ENCODE measurements around the gene ADCY5.

DNA sequence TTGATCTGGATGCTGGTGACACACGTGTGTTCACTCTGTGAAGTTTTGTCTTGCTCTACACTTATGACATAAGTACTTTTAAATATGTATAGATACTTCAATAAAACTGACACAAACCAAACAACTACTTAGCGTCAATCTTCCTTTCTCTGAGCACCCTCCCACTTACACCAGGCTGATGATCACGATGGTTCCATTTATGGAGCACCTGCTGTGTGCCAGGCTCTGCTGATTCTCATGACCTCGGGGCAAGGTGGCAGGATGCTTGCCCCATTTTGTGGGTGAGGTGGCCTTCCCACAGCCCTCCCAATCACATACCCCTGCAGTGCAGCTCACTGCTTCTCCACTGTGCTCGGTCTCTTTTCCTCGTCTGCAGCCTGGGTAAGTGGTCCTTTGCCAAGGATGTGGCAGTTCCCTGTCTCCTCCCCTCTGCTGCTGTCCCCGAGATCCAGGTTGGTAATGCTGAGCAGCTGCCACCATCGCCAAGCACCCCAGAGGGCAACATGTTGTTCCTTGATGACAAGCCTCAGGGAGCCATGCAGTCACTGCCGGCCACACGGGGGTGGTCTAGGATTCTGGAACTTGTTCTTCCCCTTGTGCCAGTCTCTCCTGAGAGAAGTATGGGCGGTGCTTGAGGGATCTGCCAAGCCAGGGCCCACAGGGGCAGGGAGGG is 20.6 kb upstream of the ADCY5 start:
- no peak for TF ChIP-seq JUNB (IDR thresholded peaks at IDR 0.05)
- TF ChIP-seq, protein P1, sequence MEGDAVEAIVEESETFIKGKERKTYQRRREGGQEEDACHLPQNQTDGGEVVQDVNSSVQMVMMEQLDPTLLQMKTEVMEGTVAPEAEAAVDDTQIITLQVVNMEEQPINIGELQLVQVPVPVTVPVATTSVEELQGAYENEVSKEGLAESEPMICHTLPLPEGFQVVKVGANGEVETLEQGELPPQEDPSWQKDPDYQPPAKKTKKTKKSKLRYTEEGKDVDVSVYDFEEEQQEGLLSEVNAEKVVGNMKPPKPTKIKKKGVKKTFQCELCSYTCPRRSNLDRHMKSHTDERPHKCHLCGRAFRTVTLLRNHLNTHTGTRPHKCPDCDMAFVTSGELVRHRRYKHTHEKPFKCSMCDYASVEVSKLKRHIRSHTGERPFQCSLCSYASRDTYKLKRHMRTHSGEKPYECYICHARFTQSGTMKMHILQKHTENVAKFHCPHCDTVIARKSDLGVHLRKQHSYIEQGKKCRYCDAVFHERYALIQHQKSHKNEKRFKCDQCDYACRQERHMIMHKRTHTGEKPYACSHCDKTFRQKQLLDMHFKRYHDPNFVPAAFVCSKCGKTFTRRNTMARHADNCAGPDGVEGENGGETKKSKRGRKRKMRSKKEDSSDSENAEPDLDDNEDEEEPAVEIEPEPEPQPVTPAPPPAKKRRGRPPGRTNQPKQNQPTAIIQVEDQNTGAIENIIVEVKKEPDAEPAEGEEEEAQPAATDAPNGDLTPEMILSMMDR (IDR thresholded peaks at IDR 0.05), result no peak
- TF ChIP-seq ESRRA (IDR thresholded peaks at IDR 0.05; ENCODE audit: borderline replicate concordance, low read length), result no peak
- TF ChIP-seq RAD21 (conservative IDR thresholded peaks at IDR 0.05 in 1 of 2, IDR thresholded peaks at IDR 0.05 in 1 of 2), result no peak
- no peak for TF ChIP-seq EP300 (IDR thresholded peaks at IDR 0.05)
- TF ChIP-seq, protein P2, sequence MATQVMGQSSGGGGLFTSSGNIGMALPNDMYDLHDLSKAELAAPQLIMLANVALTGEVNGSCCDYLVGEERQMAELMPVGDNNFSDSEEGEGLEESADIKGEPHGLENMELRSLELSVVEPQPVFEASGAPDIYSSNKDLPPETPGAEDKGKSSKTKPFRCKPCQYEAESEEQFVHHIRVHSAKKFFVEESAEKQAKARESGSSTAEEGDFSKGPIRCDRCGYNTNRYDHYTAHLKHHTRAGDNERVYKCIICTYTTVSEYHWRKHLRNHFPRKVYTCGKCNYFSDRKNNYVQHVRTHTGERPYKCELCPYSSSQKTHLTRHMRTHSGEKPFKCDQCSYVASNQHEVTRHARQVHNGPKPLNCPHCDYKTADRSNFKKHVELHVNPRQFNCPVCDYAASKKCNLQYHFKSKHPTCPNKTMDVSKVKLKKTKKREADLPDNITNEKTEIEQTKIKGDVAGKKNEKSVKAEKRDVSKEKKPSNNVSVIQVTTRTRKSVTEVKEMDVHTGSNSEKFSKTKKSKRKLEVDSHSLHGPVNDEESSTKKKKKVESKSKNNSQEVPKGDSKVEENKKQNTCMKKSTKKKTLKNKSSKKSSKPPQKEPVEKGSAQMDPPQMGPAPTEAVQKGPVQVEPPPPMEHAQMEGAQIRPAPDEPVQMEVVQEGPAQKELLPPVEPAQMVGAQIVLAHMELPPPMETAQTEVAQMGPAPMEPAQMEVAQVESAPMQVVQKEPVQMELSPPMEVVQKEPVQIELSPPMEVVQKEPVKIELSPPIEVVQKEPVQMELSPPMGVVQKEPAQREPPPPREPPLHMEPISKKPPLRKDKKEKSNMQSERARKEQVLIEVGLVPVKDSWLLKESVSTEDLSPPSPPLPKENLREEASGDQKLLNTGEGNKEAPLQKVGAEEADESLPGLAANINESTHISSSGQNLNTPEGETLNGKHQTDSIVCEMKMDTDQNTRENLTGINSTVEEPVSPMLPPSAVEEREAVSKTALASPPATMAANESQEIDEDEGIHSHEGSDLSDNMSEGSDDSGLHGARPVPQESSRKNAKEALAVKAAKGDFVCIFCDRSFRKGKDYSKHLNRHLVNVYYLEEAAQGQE (IDR thresholded peaks at IDR 0.05), result no peak
- TF ChIP-seq, protein P3, sequence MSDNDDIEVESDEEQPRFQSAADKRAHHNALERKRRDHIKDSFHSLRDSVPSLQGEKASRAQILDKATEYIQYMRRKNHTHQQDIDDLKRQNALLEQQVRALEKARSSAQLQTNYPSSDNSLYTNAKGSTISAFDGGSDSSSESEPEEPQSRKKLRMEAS (IDR thresholded peaks at IDR 0.05), result no peak
- no peak for TF ChIP-seq POLR2A (IDR thresholded peaks at IDR 0.05; ENCODE audit: low read length)
- TF ChIP-seq, protein P4, sequence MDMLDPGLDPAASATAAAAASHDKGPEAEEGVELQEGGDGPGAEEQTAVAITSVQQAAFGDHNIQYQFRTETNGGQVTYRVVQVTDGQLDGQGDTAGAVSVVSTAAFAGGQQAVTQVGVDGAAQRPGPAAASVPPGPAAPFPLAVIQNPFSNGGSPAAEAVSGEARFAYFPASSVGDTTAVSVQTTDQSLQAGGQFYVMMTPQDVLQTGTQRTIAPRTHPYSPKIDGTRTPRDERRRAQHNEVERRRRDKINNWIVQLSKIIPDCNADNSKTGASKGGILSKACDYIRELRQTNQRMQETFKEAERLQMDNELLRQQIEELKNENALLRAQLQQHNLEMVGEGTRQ (IDR thresholded peaks at IDR 0.05), result no peak
- no peak for TF ChIP-seq ZFP36 (IDR thresholded peaks at IDR 0.05; ENCODE audit: borderline replicate concordance, partially characterized antibody)

Measured in A549 (cell line).